Lower leg skin (tissue), 3 donors: ENCODE results near the gene MKRN3.

ENCODE experiments used
- POLR2A ChIP-seq, 2 donors: fragments of 450-650 bp; IDR thresholded peaks; one replicate each; pipeline ENCODE4 v1.6.1; 2016 to 2017; ENCODE audit warnings: antibody characterized with exemption in 2 of 2, mild to moderate bottlenecking in 1 of 2, moderate library complexity in 1 of 2
- TF ChIP-seq, protein P1 (sequence below), 3 donors: fragments of 450-650 bp; IDR thresholded peaks; one replicate each; pipeline ENCODE4 v1.5.1; 2016; ENCODE audit warnings: antibody characterized with exemption in 3 of 3, mild to moderate bottlenecking in 3 of 3, moderate library complexity in 2 of 3

DNA sequence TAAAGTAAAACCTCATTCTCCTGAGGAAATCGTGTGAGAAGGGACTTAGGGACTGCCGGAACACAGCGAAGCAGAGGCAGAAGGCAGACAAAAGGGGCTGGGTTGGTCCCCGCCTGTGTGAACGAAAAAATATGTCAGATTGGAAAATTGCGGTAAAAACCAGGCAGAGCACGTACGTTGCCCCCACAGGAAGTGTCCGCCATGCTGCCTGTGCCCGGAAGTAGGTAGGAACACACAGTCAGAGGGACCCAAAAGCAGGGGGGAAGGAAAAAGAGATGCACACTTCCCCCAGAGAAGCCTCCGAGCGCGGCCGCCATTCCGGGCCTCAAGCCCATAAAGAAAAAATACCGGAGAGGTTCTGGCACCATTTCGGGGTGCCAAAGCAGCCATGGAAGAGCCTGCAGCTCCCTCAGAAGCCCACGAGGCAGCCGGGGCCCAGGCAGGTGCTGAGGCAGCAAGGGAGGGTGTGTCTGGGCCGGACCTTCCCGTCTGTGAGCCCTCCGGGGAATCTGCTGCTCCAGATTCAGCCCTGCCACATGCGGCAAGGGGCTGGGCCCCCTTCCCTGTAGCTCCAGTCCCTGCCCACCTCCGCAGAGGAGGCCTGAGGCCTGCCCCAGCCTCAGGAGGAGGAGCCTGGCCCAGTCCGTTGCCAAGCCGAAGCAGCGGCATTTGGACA, at the start of gene MKRN3:
- TF ChIP-seq, protein P1, sequence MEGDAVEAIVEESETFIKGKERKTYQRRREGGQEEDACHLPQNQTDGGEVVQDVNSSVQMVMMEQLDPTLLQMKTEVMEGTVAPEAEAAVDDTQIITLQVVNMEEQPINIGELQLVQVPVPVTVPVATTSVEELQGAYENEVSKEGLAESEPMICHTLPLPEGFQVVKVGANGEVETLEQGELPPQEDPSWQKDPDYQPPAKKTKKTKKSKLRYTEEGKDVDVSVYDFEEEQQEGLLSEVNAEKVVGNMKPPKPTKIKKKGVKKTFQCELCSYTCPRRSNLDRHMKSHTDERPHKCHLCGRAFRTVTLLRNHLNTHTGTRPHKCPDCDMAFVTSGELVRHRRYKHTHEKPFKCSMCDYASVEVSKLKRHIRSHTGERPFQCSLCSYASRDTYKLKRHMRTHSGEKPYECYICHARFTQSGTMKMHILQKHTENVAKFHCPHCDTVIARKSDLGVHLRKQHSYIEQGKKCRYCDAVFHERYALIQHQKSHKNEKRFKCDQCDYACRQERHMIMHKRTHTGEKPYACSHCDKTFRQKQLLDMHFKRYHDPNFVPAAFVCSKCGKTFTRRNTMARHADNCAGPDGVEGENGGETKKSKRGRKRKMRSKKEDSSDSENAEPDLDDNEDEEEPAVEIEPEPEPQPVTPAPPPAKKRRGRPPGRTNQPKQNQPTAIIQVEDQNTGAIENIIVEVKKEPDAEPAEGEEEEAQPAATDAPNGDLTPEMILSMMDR (IDR thresholded peaks at IDR 0.05), result no peak
- no peak for TF ChIP-seq POLR2A (IDR thresholded peaks at IDR 0.05)
